GM19468 (cell line): Measurements from ENCODE around the gene RRAS2.
"Not testable (repeated sequence)": the region's sequence is repeated elsewhere in the genome, so short reads cannot be mapped to it uniquely, and the experiment has no call there.

ENCODE experiments used
- ATAC-seq: cut with Tn5 transposase; IDR thresholded peaks from one replicate; pipeline ENCODE4 v1.9.1; 2021; ENCODE audit warnings: mild to moderate bottlenecking, moderate library complexity, moderate number of reproducible peaks; ENCODE audit not compliant: unreplicated experiment; ENCODE audit errors: extremely low read depth

The RRAS2 gene

GRCh38 chr11:14373941-14374646 lies 15.1 kb upstream of the RRAS2 start:
- no peak for ATAC-seq

DNA sequence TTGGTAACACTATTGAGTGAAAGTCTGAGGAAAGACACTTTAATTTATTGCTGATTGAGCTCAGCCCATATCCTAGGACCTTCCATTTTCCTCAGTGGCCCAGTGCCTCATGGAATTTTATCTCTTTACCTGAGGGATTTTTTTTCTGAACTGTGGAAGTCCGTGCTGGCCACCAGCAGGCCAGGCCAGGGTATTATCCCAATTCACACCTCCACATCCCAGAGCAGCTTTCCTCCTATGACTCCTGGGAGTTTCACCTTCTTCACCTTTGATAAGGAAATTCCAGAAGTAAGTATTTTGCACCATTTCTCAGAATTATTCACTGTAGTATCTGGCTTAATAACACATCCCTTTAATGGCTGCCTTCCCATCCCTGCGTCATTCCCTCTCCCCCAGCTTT lies 13.0 kb upstream of the RRAS2 start:
- ATAC-seq, result no peak

- no peak for ATAC-seq
Observed at GRCh38 chr11:14371249-14371648, 12.3 kb upstream of the RRAS2 start.

- ATAC-seq, result no peak
Observed at GRCh38 chr11:14370496-14370895, 11.5 kb upstream of the RRAS2 start.

DNA sequence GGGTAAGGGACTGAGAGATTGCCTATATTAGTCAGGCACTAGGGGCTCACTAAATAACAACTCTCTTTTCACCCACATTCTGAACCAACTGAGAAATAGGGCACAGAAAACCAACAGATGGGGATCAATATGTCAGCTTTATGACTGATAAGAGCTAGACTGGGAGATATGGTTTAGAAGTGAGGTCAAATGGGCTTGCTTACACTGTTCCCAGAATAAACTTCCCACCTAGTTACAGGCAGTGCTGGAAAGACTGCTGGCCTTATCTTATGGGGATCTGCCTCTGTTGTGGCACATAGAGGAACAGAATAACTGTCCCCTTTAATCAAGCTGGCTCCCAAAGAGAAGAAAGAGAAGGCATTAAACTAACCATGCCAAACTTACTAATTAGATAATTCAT lies 10.6 kb upstream of the RRAS2 start:
- no peak for ATAC-seq

- ATAC-seq, result no peak
Observed at GRCh38 chr11:14366936-14367335, 8.0 kb upstream of the RRAS2 start.

GRCh38 chr11:14364322-14364721 lies 5.3 kb upstream of the RRAS2 start:
- no peak for ATAC-seq

DNA sequence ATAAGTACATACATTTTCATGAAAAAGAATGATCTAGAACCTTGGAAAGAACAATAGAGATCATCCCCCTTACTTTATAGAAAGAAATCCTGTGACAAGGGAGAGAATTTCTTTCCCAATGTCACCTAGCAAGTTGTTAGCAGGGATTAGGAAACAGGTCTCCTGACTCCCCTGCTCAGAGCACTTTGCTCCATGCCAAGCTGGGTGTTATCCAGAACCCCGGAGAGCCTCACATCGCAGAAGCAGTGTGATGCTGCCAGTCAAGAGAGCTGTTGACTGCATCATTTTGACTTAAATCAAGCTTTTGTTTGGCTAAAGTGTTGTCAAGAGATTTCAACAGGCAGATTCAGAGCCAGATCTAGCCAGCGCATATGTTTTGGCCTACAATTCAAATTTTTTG lies 3.6 kb upstream of the RRAS2 start:
- ATAC-seq, result no peak

GRCh38 chr11:14361951-14362350 lies 3.0 kb upstream of the RRAS2 start:
- ATAC-seq, result no peak

GRCh38 chr11:14360976-14361375 lies 2.0 kb upstream of the RRAS2 start:
- ATAC-seq, result no peak

- ATAC-seq, result no peak
Observed at GRCh38 chr11:14359501-14360031, 583 bp upstream of the RRAS2 start.

DNA sequence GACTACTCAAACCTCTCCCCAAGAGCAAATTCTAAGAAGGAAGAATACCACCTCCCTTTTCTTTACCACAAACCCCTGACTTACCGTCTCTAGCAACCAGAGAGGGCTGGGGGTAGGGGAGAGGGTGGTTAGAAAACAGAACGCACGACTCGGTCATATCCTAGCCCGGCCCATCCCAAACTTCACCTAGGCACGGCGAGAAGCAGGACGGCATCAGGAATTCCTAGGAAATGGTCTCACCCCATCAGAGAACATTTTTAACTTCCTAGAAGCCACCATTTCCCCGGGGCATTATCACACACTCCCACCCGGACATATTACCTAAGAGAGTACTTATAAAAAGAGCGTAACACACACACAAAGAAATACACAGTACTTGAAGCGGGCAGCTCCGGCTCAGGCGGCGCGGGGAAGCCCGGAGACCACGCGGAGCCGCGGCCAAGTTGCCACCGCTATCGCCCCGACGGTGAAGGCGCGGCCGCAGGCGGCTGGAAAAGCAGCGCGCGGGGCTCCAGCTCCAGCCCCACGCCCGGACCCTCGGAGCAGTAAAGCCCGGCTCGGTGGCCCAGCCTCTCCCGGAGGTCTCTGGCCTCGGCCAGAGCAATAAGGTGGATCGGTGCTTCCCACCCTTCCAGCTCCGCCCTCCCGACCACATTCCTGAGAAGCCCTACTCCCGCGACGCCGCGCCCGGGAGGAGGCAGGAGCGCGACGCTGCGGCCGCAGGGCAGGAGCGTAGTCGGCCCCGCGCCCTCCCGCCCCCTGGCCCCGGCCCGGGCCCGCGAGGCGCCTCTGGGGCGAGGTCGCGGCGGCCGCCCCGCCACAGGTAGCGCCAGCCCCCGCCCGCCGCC lies 878 bp downstream of the RRAS2 start:
- no peak for ATAC-seq

- no peak for ATAC-seq
Observed at GRCh38 chr11:14356342-14356741, 2.6 kb downstream of the RRAS2 start.

DNA sequence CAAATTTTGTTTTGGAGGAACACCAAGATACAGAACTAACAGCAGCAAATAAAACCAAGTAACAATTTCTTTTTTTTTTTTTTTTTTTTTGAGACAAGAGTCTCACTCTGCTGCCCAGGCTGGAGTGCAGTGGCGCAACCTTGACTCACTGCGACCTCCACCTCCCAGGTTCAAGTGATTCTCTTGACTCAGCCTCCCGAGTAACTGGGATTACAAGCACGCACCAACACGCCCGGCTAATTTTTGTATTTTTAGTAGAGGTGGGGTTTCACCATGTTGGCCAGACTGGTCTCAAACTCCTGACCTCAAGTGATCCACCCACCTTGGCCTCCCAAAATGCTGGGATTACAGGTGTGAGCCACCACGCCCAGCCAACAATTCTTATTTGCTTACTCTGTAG lies 4.4 kb downstream of the RRAS2 start:
- ATAC-seq, result not testable (repeated sequence)

GRCh38 chr11:14350716-14351238 lies 8.2 kb downstream of the RRAS2 start:
- ATAC-seq, result no peak

DNA sequence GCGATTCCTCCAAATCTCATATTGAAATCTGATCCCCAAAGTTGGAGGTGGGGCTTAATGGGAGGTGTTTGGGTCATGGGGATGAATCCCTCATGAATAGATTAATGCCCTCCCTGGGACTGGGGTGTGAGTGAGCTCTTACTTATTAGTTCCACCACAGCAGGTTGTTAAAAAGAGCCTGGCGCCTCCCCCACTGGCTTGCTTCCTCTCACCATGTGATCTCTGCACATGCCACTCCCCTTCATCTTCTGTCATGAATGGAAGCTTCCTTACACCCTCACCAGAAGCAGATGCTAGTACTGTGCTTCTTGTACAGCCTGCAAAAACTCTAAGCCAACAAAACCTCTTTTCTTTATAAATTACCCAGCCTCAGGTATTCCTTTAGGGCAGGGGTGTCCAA lies 8.8 kb downstream of the RRAS2 start:
- ATAC-seq, result no peak

DNA sequence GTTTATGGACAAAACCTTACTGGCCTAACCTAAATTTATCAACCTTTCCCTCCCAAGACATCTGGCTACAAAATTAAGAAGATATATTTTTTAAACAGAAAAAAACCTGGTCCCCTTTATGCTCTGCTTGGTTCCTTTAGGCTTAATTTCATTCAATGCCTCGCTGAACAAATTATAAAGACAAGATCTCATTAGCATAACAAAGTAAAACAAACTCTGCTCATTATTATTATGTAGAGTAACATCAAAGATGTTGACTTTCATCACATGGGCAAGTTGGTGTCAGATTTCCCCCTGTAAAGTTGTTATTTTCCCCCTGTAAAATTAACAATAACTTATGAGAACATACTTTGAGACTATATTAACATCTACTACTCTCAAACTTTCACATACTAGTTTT lies 11.0 kb downstream of the RRAS2 start:
- ATAC-seq, result no peak

DNA sequence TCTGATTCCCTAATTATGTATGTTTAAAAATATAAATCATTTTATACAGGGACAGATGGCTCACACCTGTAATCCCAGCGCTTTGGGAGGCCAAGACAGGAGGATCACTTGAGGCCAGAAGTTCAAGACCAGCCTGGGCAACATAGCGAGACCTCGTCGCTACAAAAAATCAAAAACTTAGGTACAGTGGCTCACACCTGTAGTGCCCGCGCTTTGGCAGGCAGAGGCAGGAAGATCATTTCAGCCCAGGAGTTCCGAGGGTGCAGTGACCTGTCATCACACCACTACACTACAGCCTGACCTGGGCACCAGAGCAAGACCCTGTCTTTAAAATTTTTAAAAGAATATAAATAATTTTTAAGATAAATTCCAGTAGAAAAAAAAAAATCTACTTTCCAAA lies 11.5 kb downstream of the RRAS2 start:
- no peak for ATAC-seq

GRCh38 chr11:14346303-14346955 lies 12.6 kb downstream of the RRAS2 start:
- ATAC-seq, result no peak

- no peak for ATAC-seq
Observed at GRCh38 chr11:14345668-14346067, 13.3 kb downstream of the RRAS2 start.

DNA sequence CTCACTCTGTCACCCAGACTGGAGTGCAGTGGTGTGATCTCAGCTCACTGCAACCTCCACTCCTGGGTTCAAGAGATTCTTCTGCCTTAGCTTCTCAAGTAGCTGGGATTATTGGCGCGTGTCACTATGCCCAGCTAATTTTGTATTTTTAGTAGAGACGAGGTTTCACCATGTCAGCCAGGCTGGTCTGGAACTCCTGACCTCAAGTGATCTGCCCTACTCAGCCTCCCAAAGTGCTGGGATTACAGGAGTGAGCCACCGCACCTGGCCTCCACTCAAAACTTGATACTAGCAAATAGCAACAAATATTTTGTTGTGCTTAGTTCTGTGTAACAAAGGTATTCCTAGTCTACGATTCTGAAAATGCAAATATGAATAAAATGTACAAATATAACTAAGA lies 14.0 kb downstream of the RRAS2 start:
- not testable (repeated sequence) for ATAC-seq
